Embryonic facial prominence (tissue), 1 donor: ENCODE data around the gene SPIC.

Source experiments
- DNase-seq: peaks from one replicate; pipeline ENCODE4 v3.0.0-alpha.2; 2016; ENCODE audit errors: extremely low spot score

SPIC gene

GRCh38 chr12:101536069-101536674 lies 61.0 kb downstream of the SPIC start:
- no peak for DNase-seq
